HUES64 (cell line): ENCODE data around the gene MYB.

Source experiments
- H3K27ac ChIP-seq: 2 replicates; pipeline ENCODE4 v1.7.0; 2013; ENCODE audit warnings: low read depth, low read length, inconsistent platforms
- H3K27me3 ChIP-seq: 2 replicates; pipeline ENCODE4 v1.6.1; 2013; ENCODE audit warnings: mild to moderate bottlenecking, low read length; ENCODE audit not compliant: insufficient read depth
- H3K36me3 ChIP-seq: 2 replicates; pipeline ENCODE4 v1.6.1; 2013; ENCODE audit warnings: mild to moderate bottlenecking, low read length; ENCODE audit not compliant: insufficient read depth
- H3K4me1 ChIP-seq: 2 replicates; pipeline ENCODE4 v1.6.1; 2013; ENCODE audit warnings: mild to moderate bottlenecking, low read length, moderate library complexity; ENCODE audit not compliant: insufficient read depth
- H3K4me3 ChIP-seq: 2 replicates; pipeline ENCODE4 v1.5.1; 2013; ENCODE audit warnings: mild to moderate bottlenecking, low read length, moderate library complexity
- H3K9ac ChIP-seq: 2 replicates; pipeline ENCODE4 v1.6.1; 2013; ENCODE audit warnings: mild to moderate bottlenecking, low read depth, low read length
- H3K9me3 ChIP-seq: 2 replicates; pipeline ENCODE4 v1.6.1; 2013; ENCODE audit warnings: low read depth, low read length; ENCODE audit not compliant: insufficient read depth
- WGBS: fragments of 150-250, 120-280 bp; methylation state at CpG from one replicate; pipeline ENCODE4 v1.1.7; 2013; ENCODE audit warnings: missing lambda C conversion rate; 5-methylcytosine and 5-hydroxymethylcytosine counted together

The MYB gene

DNA sequence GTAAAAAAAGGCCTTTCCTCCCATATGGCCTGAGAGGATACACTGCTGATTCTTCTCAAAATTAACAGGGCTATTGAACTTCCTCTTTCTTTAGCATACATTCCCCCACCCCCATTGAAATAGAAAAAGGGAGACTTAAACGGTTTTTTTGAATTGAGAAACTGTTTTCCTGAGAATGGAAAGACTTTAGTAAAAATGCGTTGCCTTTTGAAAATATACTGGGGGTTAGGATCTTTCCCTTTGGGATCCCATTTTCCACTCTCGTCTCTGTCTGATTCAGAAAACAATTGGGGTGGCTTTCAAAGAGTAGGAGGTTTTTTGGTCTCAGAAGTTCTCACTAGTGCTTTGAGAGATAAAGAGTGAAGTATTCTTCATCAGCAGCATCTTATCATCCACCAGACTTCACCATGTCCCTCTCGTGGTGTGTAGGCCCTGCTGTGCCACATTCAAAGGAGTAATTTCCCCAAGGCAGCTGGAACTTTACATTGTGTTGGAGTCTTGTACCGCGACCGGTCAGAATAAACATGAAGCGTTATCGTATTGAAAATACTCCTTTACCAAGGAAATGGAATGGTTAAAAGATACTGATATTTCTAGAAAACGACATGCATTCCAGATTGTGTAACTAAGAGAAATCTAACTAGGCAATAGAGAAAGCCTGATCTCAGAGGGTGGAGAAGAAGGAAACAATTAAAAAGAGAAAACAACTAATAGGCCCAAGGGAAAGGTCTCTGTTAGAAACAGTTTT is 10.6 kb downstream of the MYB start:
- Histone ChIP-seq H3K36me3 (peaks cover 76% of the 10 kb centered on the region), H3K9me3 (no peaks in the 10 kb centered on the region), H3K4me1 (no peaks in the 10 kb centered on the region), H3K27me3 (no peaks in the 10 kb centered on the region), H3K27ac (no peak overlapping the region), H3K4me3 (no peak overlapping the region), H3K9ac (no peak overlapping the region)
- 94% methylated on average over 10 of the region's 10 CpGs for WGBS

DNA sequence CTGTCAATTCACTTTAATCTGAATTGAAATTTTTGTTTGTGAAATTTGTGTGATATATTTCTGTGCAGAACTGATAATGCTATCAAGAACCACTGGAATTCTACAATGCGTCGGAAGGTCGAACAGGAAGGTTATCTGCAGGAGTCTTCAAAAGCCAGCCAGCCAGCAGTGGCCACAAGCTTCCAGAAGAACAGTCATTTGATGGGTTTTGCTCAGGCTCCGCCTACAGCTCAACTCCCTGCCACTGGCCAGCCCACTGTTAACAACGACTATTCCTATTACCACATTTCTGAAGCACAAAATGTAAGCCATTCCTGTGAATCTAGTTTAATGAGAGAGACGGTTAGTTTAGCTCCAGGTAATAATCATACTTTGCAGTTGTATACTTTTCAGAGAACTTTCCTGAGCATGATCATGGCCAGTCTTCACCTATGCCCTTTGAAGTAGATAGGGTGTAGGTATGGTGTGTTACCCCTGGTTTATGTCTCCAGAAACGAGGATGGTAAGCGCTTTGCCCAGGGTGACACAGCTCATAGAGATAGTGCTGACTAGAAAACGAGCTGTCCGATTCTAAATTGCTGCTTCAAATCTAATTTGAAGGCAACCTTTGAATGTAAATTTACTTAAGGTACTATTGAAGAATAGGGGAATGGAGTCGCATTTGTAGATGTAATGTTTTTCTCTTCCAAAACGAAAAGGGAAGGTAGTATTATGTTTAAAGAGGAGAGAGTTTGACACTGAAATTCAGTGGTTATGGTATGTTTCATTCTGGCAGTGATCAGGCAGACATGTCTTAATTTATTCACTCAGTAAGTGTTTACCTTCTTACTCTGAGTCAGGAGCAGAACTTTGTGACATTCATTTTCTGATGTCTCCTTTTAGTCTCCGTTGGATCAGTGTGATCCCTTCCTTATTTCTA is 11.4 kb downstream of the MYB start:
- H3K4me1 ChIP-seq, result no peaks in the 10 kb centered on the region
- no peak overlapping the region for H3K9ac ChIP-seq
- peaks cover 84% of the 10 kb centered on the region for H3K36me3 ChIP-seq
- no peaks in the 10 kb centered on the region for H3K27me3 ChIP-seq
- WGBS, result 93% methylated on average over 12 of the region's 13 CpGs
- no peak overlapping the region for H3K27ac ChIP-seq
- no peaks in the 10 kb centered on the region for H3K9me3 ChIP-seq
- no peak overlapping the region for H3K4me3 ChIP-seq

DNA sequence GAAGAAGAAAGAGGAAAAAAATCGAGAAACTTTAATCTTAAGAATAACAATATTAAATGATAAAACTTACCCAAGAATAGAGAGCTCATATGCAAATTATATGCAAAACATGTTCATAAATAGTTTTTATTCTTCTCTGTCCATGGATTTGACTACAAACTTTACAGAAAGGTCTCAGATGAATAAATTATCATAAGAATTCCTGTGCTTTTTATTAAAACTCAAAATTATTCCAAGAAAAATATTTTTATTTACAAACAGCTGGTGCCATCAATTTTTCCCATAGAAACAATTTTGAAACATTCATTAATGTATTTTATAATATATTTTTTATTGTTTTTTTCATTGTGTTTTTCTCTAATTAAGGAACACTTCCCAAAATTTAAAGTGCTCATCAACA is 12.1 kb downstream of the MYB start:
- Histone ChIP-seq H3K9ac (no peak overlapping the region), H3K27ac (no peak overlapping the region), H3K36me3 (peaks cover 86% of the 10 kb centered on the region), H3K4me3 (no peak overlapping the region), H3K9me3 (no peaks in the 10 kb centered on the region), H3K27me3 (no peaks in the 10 kb centered on the region), H3K4me1 (no peaks in the 10 kb centered on the region)
- no CpG with 5 or more reads among the region's 1 CpG for WGBS

GRCh38 chr6:135195041-135195440 is 13.9 kb downstream of the MYB start:
- no peaks in the 10 kb centered on the region for H3K27me3 ChIP-seq
- no peak overlapping the region for H3K27ac ChIP-seq
- 94% methylated on average over 2 of the region's 2 CpGs for WGBS
- no peaks in the 10 kb centered on the region for H3K4me1 ChIP-seq
- peaks cover 89% of the 10 kb centered on the region for H3K36me3 ChIP-seq
- H3K9ac ChIP-seq, result no peak overlapping the region
- H3K9me3 ChIP-seq, result no peaks in the 10 kb centered on the region
- no peak overlapping the region for H3K4me3 ChIP-seq

DNA sequence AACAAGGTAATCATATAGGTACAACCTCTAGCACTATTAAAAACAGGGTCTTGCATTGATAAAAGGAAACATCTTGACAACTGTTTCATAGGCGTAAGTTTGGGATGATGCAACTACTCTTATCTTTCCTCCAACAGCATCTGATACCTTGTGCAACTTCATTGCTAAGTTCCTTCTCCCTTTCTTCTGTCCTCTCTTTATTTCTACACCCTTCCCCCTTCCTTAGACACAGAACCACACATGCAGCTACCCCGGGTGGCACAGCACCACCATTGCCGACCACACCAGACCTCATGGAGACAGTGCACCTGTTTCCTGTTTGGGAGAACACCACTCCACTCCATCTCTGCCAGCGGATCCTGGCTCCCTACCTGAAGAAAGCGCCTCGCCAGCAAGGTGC is 14.4 kb downstream of the MYB start:
- no peak overlapping the region for H3K9ac ChIP-seq
- H3K4me1 ChIP-seq, result no peaks in the 10 kb centered on the region
- H3K36me3 ChIP-seq, result peaks cover 89% of the 10 kb centered on the region
- no peaks in the 10 kb centered on the region for H3K27me3 ChIP-seq
- H3K9me3 ChIP-seq, result no peaks in the 10 kb centered on the region
- H3K27ac ChIP-seq, result no peak overlapping the region
- no peak overlapping the region for H3K4me3 ChIP-seq
- WGBS, result 94% methylated on average over 6 of the region's 6 CpGs

DNA sequence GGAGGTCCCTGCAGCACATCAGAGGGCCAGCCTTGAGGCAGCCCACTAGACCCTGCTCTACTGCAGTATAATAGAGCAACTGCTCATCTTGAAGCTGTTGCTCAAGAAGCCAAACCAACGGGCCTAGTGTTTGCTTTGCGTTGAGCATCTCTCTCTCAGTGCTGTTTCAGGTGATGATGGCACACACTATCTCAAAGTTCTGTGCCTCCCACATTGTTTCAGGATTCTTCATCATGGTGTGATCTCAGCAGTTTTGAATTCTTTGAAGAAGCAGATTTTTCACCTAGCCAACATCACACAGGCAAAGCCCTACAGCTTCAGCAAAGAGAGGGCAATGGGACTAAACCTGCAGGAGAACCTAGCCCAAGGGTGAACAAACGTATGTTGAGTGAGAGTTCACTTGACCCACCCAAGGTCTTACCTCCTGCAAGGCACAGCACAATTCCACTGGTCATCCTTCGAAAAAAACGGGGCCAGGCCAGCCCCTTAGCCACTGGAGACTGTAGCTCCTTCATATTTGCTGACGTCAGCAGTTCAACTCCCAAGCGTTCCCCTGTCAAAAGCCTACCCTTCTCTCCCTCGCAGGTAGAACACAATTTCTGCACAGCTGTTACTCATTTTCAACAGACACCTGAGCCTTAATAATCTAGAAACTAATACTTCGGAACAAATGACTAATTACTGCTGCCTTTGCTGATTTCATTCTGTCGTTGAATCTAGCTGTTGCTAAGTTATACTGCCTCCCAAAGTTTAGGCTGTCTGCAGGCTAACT is 15.8 kb downstream of the MYB start:
- Histone ChIP-seq H3K36me3 (peaks cover 86% of the 10 kb centered on the region), H3K27ac (no peak overlapping the region)
- WGBS, result 93% methylated on average over 10 of the region's 10 CpGs

GRCh38 chr6:135202836-135203235 is 21.7 kb downstream of the MYB start:
- peaks cover 59% of the 10 kb centered on the region for H3K36me3 ChIP-seq
- no peaks in the 10 kb centered on the region for H3K9me3 ChIP-seq
- no peak overlapping the region for H3K9ac ChIP-seq
- no peaks in the 10 kb centered on the region for H3K4me1 ChIP-seq
- no peak overlapping the region for H3K4me3 ChIP-seq
- 90% methylated on average over 1 of the region's 1 CpG for WGBS
- H3K27me3 ChIP-seq, result no peaks in the 10 kb centered on the region
- H3K27ac ChIP-seq, result no peak overlapping the region

More for the DNA sequence above, 15.8 kb downstream of the MYB start:
- H3K9me3 ChIP-seq, result no peaks in the 10 kb centered on the region
- H3K27me3 ChIP-seq, result no peaks in the 10 kb centered on the region
- no peak overlapping the region for H3K9ac ChIP-seq
- H3K4me3 ChIP-seq, result no peak overlapping the region
- H3K4me1 ChIP-seq, result no peaks in the 10 kb centered on the region

GRCh38 chr6:135204951-135205350 is 23.8 kb downstream of the MYB start:
- WGBS, result 95% methylated on average over 3 of the region's 4 CpGs
- Histone ChIP-seq H3K27me3 (no peaks in the 10 kb centered on the region), H3K27ac (no peak overlapping the region), H3K9ac (no peak overlapping the region), H3K36me3 (peaks cover 55% of the 10 kb centered on the region), H3K9me3 (0 out of 2 replicates have a peak, but pooled peaks cover 4% of the 10 kb centered on the region), H3K4me1 (no peaks in the 10 kb centered on the region; the same call in 1 of the 2 replicates), H3K4me3 (no peak overlapping the region)

- 79% methylated on average over 5 of the region's 6 CpGs for WGBS
- no peaks in the 10 kb centered on the region for H3K27me3 ChIP-seq
- no peaks in the 10 kb centered on the region; the same call in 1 of the 2 replicates for H3K4me1 ChIP-seq
- no peak overlapping the region for H3K9ac ChIP-seq
- no peak overlapping the region for H3K4me3 ChIP-seq
- no peak overlapping the region for H3K27ac ChIP-seq
- H3K9me3 ChIP-seq, result 0 out of 2 replicates have a peak, but pooled peaks cover 4% of the 10 kb centered on the region
- H3K36me3 ChIP-seq, result peaks cover 19% of the 10 kb centered on the region
Measured at GRCh38 chr6:135209803-135210202, 28.7 kb downstream of the MYB start.

GRCh38 chr6:135210632-135211305 is 29.7 kb downstream of the MYB start:
- Histone ChIP-seq H3K4me3 (no peak overlapping the region), H3K9me3 (0 out of 2 replicates have a peak, but pooled peaks cover 4% of the 10 kb centered on the region), H3K36me3 (peaks cover 10% of the 10 kb centered on the region), H3K27me3 (no peaks in the 10 kb centered on the region), H3K9ac (no peak overlapping the region), H3K4me1 (no peaks in the 10 kb centered on the region; the same call in 1 of the 2 replicates), H3K27ac (no peak overlapping the region)
- 96% methylated on average over 11 of the region's 12 CpGs for WGBS
